T follicular helper cell (primary cell): ENCODE data around the gene ITGA8.
"Not testable (repeated sequence)": the region's sequence is repeated elsewhere in the genome, so short reads cannot be mapped to it uniquely, and the experiment has no call there.

Source experiments
- DNase-seq: peaks from one replicate; pipeline ENCODE4 v3.0.0-alpha.2; 2020; ENCODE audit warnings: low read depth

The ITGA8 gene

GRCh38 chr10:15550950-15551349, 168.8 kb downstream of the ITGA8 start:
- DNase-seq, result no peak

GRCh38 chr10:15548331-15548730, 171.4 kb downstream of the ITGA8 start:
- no peak for DNase-seq

- no peak for DNase-seq
Observed at GRCh38 chr10:15546606-15547005, 173.1 kb downstream of the ITGA8 start.

GRCh38 chr10:15545884-15546283, 173.8 kb downstream of the ITGA8 start:
- DNase-seq, result no peak

GRCh38 chr10:15545266-15545665, 174.5 kb downstream of the ITGA8 start:
- no peak for DNase-seq

- DNase-seq, result no peak
Observed at GRCh38 chr10:15543994-15544393, 175.7 kb downstream of the ITGA8 start.

GRCh38 chr10:15542817-15543216, 176.9 kb downstream of the ITGA8 start:
- no peak for DNase-seq

GRCh38 chr10:15541376-15541775, 178.3 kb downstream of the ITGA8 start:
- no peak for DNase-seq

GRCh38 chr10:15540727-15541126, 179.0 kb downstream of the ITGA8 start:
- no peak for DNase-seq

- DNase-seq, result no peak
Observed at GRCh38 chr10:15539262-15539661, 180.5 kb downstream of the ITGA8 start.

GRCh38 chr10:15534928-15535538, 184.7 kb downstream of the ITGA8 start:
- not testable (repeated sequence) for DNase-seq

- no peak for DNase-seq
Observed at GRCh38 chr10:15531927-15532722, 187.6 kb downstream of the ITGA8 start.

- DNase-seq, result no peak
Observed at GRCh38 chr10:15528859-15529239, 190.9 kb downstream of the ITGA8 start.

GRCh38 chr10:15526754-15527153, 193.0 kb downstream of the ITGA8 start:
- DNase-seq, result no peak

- no peak for DNase-seq
Observed at GRCh38 chr10:15521328-15521903, 198.3 kb downstream of the ITGA8 start.

- DNase-seq, result no peak
Observed at GRCh38 chr10:15518250-15518649, 201.5 kb downstream of the ITGA8 start.

- no peak for DNase-seq
Observed at GRCh38 chr10:15516256-15517085, 203.3 kb downstream of the ITGA8 start.

- no peak for DNase-seq
Observed at GRCh38 chr10:15515202-15515601, 204.5 kb downstream of the ITGA8 start.

- DNase-seq, result no peak
Observed at GRCh38 chr10:15510963-15511362, 208.8 kb downstream of the ITGA8 start.

- DNase-seq, result no peak
Observed at GRCh38 chr10:15505329-15505728, 214.4 kb downstream of the ITGA8 start.

GRCh38 chr10:15504101-15504840, 215.5 kb downstream of the ITGA8 start:
- DNase-seq, result no peak
